NOMO-1 treated with dmso at 0.1 percent for 144 hours (cell line): ENCODE measurements around the gene DNMT1.

Experiments used
- DNase-seq: peaks from one replicate; lab custom pipeline; 2025; ENCODE audit not compliant: unreplicated experiment; lab: John Stamatoyannopoulos, UW

The DNMT1 gene

DNA sequence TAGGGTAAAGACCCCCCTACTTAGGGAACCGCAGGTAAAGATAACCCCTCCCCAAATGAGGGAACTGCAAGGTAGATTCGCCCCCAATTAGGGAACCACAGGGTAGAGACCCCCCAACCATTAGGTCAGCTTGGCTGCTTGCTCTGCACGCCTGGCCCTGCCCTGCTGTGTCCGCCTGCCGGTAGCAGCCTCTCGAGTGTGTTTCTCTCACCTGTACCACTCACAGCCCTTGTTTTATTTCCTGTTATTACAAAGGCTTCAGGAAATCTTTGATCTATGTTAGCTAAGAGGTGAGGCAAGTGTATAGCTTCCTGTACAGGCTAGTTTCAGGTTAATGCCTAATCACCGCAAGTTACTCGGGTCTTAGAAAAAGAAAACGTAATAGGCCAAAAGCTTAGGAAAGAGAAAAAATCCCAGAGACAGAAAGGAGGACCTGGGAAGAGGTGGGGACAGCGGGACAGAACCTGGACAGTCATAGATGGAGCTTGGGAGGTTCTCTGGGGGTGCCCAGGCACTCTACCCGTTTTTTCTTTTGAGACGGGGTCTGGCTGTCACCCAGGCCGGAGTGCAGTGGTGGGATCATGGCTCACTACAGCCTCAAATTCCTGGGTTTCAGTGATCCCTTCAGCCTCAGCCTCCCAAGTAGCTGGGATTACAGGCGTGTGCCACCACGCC, 51.9 kb downstream of the DNMT1 start:
- no peak for DNase-seq

- DNase-seq: no peak
Measured at GRCh38 chr19:10141973-10142372, 52.8 kb downstream of the DNMT1 start.

DNA sequence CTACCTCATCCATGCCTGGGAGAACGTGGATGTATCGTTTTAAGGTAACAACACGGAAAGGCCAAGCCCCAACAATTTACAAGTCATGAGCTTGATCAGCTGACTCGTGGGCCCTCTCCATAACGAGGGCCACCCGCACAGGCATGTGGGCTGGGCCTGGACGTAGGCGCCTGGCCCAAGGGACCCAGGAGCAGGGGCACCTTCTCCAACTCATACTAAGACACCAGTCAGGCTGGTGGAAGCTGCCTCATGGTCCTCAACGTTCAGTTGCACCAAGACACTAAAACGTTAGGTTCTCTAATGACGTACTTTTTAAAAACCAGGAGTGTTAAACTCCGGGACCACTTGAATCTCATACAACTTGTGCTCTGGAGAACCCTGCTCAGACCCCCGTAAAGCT, 53.3 kb downstream of the DNMT1 start:
- no peak for DNase-seq

- DNase-seq: no peak
Measured at GRCh38 chr19:10139952-10140351, 54.8 kb downstream of the DNMT1 start.

DNA sequence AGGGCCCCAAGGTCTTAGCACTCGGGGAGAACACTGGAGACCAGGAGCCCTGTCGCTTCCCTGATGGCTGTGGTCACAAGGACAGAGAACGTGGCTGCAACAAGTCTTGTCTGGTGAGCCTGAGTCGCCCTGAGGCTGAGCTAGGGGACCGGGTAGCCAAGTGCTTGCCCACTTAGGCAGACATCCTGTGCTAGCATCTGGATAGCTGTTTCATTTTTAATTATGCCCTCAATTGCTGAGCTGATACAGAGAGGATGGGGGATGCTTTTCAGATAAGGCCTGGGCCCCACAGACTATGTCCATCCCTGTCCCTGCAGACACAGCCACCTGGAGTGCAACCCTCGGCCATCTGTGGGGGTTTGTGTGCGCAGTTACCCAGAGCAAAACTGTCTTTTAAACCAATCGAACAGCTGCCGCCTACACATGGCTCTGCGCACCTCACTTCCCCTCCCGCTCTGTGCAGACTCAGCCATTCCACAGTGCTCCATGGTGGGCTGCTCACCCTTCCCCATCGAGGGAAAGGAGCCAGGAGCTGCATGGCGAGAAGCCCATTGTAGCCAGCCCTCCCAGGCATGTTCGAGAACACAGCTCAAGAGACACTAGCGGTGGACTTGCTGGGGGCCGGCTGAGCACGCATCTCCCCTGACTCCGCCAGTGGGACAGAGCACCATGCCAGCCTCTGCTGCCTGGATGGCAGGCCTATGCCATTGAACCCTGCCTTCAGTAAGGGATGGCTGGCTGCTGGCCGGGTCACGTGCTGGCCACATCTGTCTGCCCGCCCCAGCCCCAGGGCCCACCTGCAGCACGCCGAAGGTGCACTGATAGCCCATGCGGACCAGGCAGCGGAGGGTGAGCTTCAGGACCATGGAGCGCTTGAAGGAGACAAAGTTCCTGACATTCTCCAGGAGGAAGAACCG, 55.6 kb downstream of the DNMT1 start:
- DNase-seq: no peak

- DNase-seq: no peak
Measured at GRCh38 chr19:10137751-10138682, 56.7 kb downstream of the DNMT1 start.

DNA sequence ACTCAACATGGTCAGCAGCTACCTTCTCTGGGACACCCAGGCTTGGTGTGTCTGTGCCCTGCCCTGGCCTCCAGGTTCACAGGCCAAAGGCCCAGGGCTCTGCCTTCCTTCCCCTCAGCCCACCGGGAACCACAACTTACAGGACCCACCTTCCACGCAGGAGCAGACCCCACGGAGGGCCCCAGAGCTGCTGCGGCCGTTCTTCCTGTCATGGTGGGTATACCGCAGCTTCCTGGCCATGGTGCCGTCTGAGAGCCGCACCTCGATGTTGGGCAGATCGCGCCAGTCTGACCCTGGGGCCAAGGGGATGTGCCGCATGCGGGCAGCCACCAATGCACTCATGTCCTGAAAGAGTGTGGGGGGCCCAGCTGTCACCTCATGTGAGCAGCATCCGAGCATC, 57.8 kb downstream of the DNMT1 start:
- no peak for DNase-seq

GRCh38 chr19:10135551-10136334, 59.0 kb downstream of the DNMT1 start:
- no peak for DNase-seq

- no peak for DNase-seq
Measured at GRCh38 chr19:10134040-10134439, 60.7 kb downstream of the DNMT1 start.

GRCh38 chr19:10133596-10133995, 61.2 kb downstream of the DNMT1 start:
- DNase-seq: no peak

DNA sequence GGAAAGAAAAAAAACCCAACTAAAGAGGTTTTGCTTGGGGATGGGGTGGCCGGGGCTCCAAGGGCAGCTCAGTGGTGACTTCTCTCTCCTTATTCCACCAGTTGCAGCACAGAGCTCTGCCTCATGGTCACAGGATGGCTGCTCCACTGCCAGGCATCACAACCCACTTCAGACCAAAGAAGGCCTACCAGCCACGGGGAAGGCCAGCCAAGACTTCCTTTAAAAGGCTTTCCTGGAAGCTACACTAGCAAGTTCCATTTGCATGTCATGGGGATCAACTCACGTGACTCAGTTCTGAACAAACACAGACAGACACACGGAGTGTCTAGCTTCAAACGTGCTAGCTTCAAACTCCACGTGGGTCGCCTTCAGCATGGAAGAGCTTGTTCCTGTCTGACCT, 61.8 kb downstream of the DNMT1 start:
- no peak for DNase-seq

- peak; percentile 90 for DNase-seq
Measured at GRCh38 chr19:10126213-10126639, 68.5 kb downstream of the DNMT1 start.

GRCh38 chr19:10124429-10124828, 70.3 kb downstream of the DNMT1 start:
- no peak for DNase-seq

DNA sequence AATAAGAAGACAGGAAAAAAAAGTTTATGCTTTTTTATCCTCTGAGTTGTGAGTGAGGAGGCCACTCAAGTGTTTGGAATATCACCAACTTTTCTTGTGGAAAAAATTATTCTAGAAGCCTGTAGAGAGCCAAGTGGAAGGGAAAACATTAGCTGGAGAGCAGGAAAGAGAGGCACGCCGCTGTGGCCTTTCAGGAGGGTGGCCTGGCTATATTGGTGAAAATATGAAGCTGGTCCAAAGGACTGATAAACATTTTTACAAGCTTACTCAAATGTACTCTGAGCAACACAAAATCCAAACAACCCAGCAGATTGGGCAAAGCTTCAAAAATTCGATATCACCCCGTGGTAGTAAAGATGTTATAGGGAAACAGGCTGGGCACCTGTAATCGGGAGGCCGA, 72.7 kb downstream of the DNMT1 start:
- DNase-seq: no peak

- no peak for DNase-seq
Measured at GRCh38 chr19:10120538-10121189, 74.1 kb downstream of the DNMT1 start.

GRCh38 chr19:10118960-10119359, 75.8 kb downstream of the DNMT1 start:
- DNase-seq: no peak

GRCh38 chr19:10116866-10117616, 77.7 kb downstream of the DNMT1 start:
- no peak for DNase-seq

DNA sequence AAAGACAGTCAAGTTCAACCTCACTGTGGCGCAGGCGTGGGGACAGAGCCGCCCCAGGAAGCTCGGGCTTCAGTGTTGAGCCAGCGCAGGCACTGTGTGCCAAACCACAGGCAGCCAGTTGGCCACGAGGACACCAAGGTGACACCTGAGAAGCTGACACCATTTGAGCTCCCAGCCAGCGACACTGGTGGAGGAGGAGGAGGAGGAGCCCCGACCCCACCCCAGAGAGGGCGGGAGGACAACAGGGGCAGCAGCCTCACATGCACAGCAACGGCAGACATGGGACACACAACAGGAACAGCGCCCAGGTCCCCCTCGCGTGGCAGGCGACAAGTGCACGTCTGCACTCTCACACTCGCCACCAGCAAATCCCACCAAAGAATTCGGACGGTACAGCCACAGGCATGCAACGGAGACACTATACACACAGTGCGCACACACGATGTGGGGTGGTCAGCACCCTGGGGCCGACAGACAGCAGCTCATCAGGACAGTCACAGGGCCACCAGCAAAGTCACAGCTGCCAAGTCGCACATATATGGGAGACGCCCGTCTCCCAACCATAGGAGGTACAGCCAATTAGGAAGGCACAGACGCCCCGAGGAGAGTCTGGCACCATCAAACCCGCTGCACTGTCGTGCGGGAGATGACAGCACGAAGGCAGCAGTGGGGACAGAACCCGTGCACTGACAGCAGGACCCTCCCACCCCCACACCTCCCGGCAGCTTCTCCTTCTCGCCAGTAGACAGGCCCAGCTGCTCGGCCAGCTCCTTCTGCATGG, 78.5 kb downstream of the DNMT1 start:
- no peak for DNase-seq
